A673 (cell line): ENCODE results near the gene CHRM2. TPM values are rescaled to one million over a fixed set of nuclear protein-coding genes. Genes with fewer than 3 reads are reported as not detected.

Experiments
- BruUV-seq: library from RNA; stranded (reverse); fragments of 400-500 nt; replicated peaks from 2 replicates; lab custom pipeline; 2021; lab: Mats Ljungman, UMichigan
- CTCF ChIA-PET: fragments of 300-600 bp; sonication (Branson Sonifier 250); formaldehyde crosslinking; loops from one replicate; lab custom pipeline; 2022; ENCODE audit warnings: antibody characterized with exemption; lab: Charles Lee
- POLR2A ChIA-PET: fragments of 300-600 bp; sonication (Branson Sonifier 250); formaldehyde crosslinking; loops from one replicate; lab custom pipeline; 2022; ENCODE audit warnings: antibody characterized with exemption; ENCODE audit not compliant: low non-redundant PET; lab: Charles Lee
- DNase-seq: peaks from one replicate; pipeline ENCODE4 v3.0.0-alpha.2; 2015; ENCODE audit warnings: low spot score
- H3K27ac ChIP-seq: fragments of 200-600 bp; sonication (generic); 2 replicates; pipeline ENCODE4 v1.5.1; 2016; ENCODE audit warnings: mixed run types, low read depth, mild to moderate bottlenecking, mixed read lengths, antibody characterized with exemption, low read length; ENCODE audit not compliant: poor library complexity, severe bottlenecking
- H3K27me3 ChIP-seq: fragments of 200-600 bp; sonication (generic); replicated peaks from 2 replicates; pipeline ENCODE4 v1.6.1; 2017; ENCODE audit warnings: mixed run types, low read depth, mild to moderate bottlenecking, mixed read lengths, antibody characterized with exemption, low read length; ENCODE audit not compliant: insufficient read depth, poor library complexity
- H3K36me3 ChIP-seq: fragments of 200-600 bp; sonication (generic); 2 replicates; pipeline ENCODE4 v1.6.1; 2016; ENCODE audit warnings: mixed run types, mild to moderate bottlenecking, mixed read lengths, antibody characterized with exemption, low read length; ENCODE audit not compliant: insufficient read depth, poor library complexity, severe bottlenecking
- H3K4me1 ChIP-seq: fragments of 200-600 bp; sonication (generic); 2 replicates; pipeline ENCODE4 v1.6.1; 2017; ENCODE audit warnings: mixed run types, mild to moderate bottlenecking, mixed read lengths, antibody characterized with exemption, low read length; ENCODE audit not compliant: insufficient read depth, poor library complexity, severe bottlenecking
- H3K4me3 ChIP-seq: fragments of 200-600 bp; sonication (generic); 2 replicates; pipeline ENCODE4 v1.5.1; 2016; ENCODE audit warnings: low read depth, mixed run types, mild to moderate bottlenecking, mixed read lengths, low read length; ENCODE audit not compliant: poor library complexity, severe bottlenecking
- H3K9me3 ChIP-seq: fragments of 200-600 bp; sonication (generic); 2 replicates; pipeline ENCODE4 v1.6.1; 2016; ENCODE audit warnings: mixed run types, low read depth, mild to moderate bottlenecking, mixed read lengths, antibody characterized with exemption, low read length; ENCODE audit not compliant: poor library complexity, severe bottlenecking
- CTCF ChIP-seq: fragments of 300-800, 200-600 bp; sonication (generic); conservative IDR thresholded peaks from 2 replicates; pipeline ENCODE4 v1.5.1; 2017; ENCODE audit warnings: low read depth, mild to moderate bottlenecking, antibody characterized with exemption, low read length, moderate library complexity, mixed read lengths
- EZH2 ChIP-seq: fragments of 200-600 bp; sonication (generic); IDR thresholded peaks from 2 replicates; pipeline ENCODE4 v1.6.1; 2017; ENCODE audit warnings: borderline replicate concordance, low read depth, mild to moderate bottlenecking, mixed read lengths, antibody characterized with exemption, low read length; ENCODE audit not compliant: poor library complexity, severe bottlenecking
- intact Hi-C: fragments of 100-400 bp; cut with micrococcal nuclease; formaldehyde crosslinking; loops from one replicate; pipeline ENCODE4 v1.10.0; 2022; ENCODE audit not compliant: unreplicated experiment
- total RNA-seq: library from RNA; stranded (reverse); gene quantifications from 2 replicates; pipeline ENCODE4 v1.2.3, GENCODE V29; 2021

CHRM2 gene
- total RNA-seq, 1 experiment from 2014 or later = 4.6 TPM

DNA sequence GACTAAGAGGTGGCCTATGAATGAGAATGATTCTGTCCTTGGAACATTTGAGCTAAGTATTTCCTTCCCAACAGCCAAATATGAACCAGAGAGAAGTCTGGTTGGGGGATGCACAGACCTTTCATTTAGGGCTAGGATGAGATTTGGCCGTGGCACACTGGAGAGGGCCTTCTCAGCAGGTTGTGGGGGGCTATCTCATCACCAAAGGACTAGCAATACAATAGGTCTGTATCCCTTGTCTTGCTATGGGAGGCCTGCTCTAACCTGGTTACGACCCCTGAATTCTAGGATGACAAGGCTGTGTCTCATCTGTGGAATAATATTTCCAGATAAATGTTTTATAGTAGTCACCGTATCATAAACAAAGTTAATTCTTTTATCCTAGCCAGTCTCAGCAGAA, 133.0 kb downstream of the CHRM2 start:
- Histone ChIP-seq H3K4me3 (no peak overlapping the region), H3K36me3 (no peaks in the 10 kb centered on the region), H3K27me3 (no peaks in the 10 kb centered on the region), H3K27ac (no peak overlapping the region), H3K9me3 (no peaks in the 10 kb centered on the region), H3K4me1 (peaks cover 7% of the 10 kb centered on the region)
- TF ChIP-seq EZH2 (no peak), CTCF (no peak)
- intact Hi-C loops = loop anchor here (5.0 kb wide), 1 partner anchor 604 kb away; no protein-coding TSS in a partner anchor
- CTCF ChIA-PET = no interaction called here
- no TSS peak for BruUV-seq
- POLR2A ChIA-PET = no interaction called here
- DNase-seq = no peak

DNA sequence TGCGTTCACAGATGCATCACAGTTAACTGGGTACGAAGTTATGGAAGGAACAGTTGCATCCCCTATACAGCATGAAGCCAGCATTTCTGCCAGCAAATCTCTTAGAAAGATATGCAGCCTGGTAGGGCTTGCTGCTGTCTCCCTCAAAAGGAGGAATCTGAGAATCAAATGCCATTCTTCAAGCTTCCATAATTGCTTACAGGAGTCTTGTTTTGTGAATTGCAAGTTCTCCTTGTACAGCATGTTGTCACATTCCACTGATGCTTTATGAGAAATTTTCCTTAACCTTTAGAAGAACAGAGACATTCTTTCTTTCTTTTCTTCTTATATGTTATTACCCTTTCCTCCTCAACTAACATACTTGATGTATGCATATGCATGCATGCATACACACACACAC, 134.6 kb downstream of the CHRM2 start:
- POLR2A ChIA-PET = no interaction called here
- intact Hi-C loops = loop anchor here (5.0 kb wide), 1 partner anchor 606 kb away; no protein-coding TSS in a partner anchor
- no TSS peak for BruUV-seq

GRCh38 chr7:137003566-137003965, 135.1 kb downstream of the CHRM2 start:
- CTCF ChIA-PET = no interaction called here
- POLR2A ChIA-PET = no interaction called here

More for the DNA sequence above, 134.6 kb downstream of the CHRM2 start:
- no peak overlapping the region for H3K4me3 ChIP-seq
- TF ChIP-seq EZH2 (no peak), CTCF (no peak)
- CTCF ChIA-PET = no interaction called here
- no peaks in the 10 kb centered on the region for H3K9me3 ChIP-seq
- no peaks in the 10 kb centered on the region for H3K36me3 ChIP-seq
- no peak for DNase-seq
- no peak overlapping the region for H3K27ac ChIP-seq
- H3K4me1 ChIP-seq = peaks cover 7% of the 10 kb centered on the region
- H3K27me3 ChIP-seq = no peaks in the 10 kb centered on the region

More at GRCh38 chr7:137003566-137003965, 135.1 kb downstream of the CHRM2 start:
- no peaks in the 10 kb centered on the region for H3K36me3 ChIP-seq
- TF ChIP-seq EZH2 (no peak), CTCF (no peak)
- intact Hi-C loops = loop anchor here (5.0 kb wide), 1 partner anchor 606 kb away; no protein-coding TSS in a partner anchor
- H3K4me1 ChIP-seq = peaks cover 7% of the 10 kb centered on the region
- H3K27ac ChIP-seq = no peak overlapping the region
- no peaks in the 10 kb centered on the region for H3K27me3 ChIP-seq
- peak; percentile 15 for DNase-seq
- no TSS peak for BruUV-seq
- H3K9me3 ChIP-seq = no peaks in the 10 kb centered on the region
- no peak overlapping the region for H3K4me3 ChIP-seq
